ENCODE data around the gene CCDC154.

The CCDC154 gene

GRCh38 chr16:1458336-1458976 is 14.1 kb upstream of the CCDC154 start:
- DNase-seq: no peak
- in situ Hi-C loops (cut with MboI; ENCODE audit: low pct_unique_long_range_greater_than_20kb, low sequenced_read_pairs): no loop called here

GRCh38 chr16:1457489-1458245 is 13.3 kb upstream of the CCDC154 start:
- DNase-seq: no peak
- in situ Hi-C loops (cut with MboI; ENCODE audit: low pct_unique_long_range_greater_than_20kb, low sequenced_read_pairs): no loop called here

- DNase-seq: no peak
- in situ Hi-C loops (cut with MboI; ENCODE audit: low pct_unique_long_range_greater_than_20kb, low sequenced_read_pairs): no loop called here
Observed at GRCh38 chr16:1456951-1457350, 12.6 kb upstream of the CCDC154 start.

DNA sequence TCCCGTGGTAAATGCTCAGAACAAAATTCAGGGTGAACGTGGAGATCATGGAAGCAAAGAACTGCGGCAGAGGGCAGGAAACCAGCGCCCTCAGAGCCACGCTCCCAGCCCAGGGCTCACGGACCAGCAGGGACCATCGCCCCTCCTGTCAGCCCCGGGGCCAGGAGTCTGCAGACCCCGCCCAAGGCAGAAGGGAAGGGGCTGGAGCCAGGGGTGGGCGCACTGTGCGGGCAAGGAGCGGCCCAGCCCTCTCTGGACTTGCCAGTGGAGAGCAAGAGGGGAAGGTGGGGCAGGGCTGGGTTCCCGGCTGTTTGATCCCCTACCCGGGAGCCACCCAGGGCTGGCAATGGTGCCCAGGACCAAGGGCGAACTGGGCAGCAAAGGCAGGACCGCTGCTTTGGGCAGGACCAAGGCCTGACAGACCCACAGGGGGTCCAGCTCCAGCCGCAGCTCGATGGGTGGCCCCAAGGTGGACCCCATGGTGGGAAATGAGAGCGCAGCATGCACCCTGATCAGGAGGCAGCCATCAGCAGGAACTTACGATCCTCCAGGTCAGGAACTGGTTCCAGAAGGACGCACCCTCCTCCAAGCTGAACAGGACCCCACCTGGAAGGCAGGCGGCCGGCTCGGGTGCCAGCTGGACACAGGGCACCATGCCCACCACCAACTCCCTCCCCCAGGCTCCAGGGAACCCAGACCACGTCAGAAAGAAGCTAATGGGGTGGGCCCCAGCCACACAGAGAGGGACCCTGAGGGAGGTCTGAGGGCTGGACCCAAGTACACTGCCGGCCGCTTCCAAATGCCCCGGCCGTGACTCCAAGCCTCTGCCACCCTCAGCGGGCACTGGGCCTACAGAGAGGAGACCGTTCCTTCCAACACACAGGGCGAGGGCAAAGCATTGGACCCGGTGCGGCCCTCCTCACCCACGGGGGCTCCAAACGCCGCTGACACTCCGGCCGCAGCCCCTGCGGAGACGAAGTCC is 11.1 kb upstream of the CCDC154 start:
- in situ Hi-C loops (cut with MboI; ENCODE audit: low pct_unique_long_range_greater_than_20kb, low sequenced_read_pairs): no loop called here
- DNase-seq: no peak

DNA sequence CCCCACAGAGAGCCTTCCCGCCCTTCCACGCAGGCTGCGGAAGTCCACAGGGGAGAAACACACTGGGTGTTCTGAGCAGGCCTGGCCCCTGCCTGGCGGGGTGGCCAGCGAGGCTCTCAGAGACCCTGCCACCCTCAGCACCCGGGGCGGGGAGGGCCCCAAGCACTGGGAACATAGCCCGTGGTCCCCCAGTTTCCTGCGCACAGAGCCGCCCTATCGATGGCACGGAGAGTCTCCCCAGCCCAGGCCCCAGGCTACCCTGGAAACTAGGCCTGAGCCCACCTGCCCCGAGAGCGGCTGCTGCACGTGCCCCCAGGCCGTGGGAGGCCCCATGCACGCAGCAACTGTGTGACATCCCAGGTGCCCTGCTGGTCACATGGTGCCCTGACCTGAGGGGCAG is 10.2 kb upstream of the CCDC154 start:
- in situ Hi-C loops (cut with MboI; ENCODE audit: low pct_unique_long_range_greater_than_20kb, low sequenced_read_pairs): no loop called here

GRCh38 chr16:1453316-1453715 is 9.0 kb upstream of the CCDC154 start:
- no peak for DNase-seq
- in situ Hi-C loops (cut with MboI; ENCODE audit: low pct_unique_long_range_greater_than_20kb, low sequenced_read_pairs): no loop called here

More for the DNA sequence above, 10.2 kb upstream of the CCDC154 start:
- no peak for DNase-seq

GRCh38 chr16:1452530-1452929 is 8.2 kb upstream of the CCDC154 start:
- in situ Hi-C loops (cut with MboI; ENCODE audit: low pct_unique_long_range_greater_than_20kb, low sequenced_read_pairs): no loop called here

GRCh38 chr16:1451702-1452392 is 7.5 kb upstream of the CCDC154 start:
- in situ Hi-C loops (cut with MboI; ENCODE audit: low pct_unique_long_range_greater_than_20kb, low sequenced_read_pairs): no loop called here
- DNase-seq: no peak

More at GRCh38 chr16:1452530-1452929, 8.2 kb upstream of the CCDC154 start:
- DNase-seq: no peak

DNA sequence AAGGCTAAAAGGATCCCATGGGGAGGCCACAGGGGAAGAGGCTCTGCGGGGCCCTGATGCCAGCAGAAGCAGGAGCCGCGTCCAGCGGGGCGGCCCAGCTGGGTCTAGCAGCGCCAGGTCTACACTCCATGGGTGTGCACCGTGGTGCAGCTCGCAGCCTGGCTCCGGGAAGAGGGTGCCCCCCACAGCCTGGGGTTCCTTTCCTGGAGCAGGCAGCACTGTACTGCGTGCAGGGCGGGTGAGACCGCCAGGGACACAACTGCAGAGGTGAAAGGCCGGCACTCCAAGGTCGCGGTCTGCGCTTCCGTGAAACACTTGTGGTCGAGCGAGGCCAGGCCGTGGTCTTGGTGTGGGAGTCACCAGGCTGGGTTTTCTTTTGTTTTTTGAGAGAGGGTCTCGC is 6.5 kb upstream of the CCDC154 start:
- in situ Hi-C loops (cut with MboI; ENCODE audit: low pct_unique_long_range_greater_than_20kb, low sequenced_read_pairs): no loop called here
- DNase-seq: no peak

- in situ Hi-C loops (cut with MboI; ENCODE audit: low pct_unique_long_range_greater_than_20kb, low sequenced_read_pairs): no loop called here
- DNase-seq: no peak
Observed at GRCh38 chr16:1450218-1450617, 5.9 kb upstream of the CCDC154 start.

DNA sequence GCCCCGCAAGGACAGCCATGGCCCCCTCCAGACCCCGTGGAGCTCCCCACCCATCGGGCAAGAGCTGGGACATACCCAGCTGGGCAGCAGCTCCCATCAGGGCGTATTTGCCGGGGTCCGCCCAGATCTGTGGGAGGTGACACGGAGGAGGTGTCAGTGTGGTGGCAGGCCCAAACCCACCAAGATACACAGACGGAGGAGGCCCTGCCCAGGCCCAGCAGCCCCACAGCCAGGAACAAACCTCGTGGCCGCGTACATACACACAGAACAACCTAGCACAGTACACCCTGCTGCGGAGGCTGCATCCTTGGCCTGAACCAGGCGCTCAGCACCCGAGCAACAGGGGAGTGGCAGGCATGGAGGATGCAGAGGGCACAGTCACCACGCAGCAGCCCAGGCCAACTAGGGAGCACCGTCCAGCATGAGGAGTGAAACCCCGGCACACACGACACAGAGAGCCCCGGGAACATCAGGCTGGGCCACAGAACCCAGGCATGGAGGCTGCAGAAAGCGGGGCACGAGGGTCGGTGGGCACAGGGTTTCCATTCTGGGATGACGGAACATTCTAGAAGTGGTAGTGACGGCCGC is 4.9 kb upstream of the CCDC154 start:
- no peak for DNase-seq
- in situ Hi-C loops (cut with MboI; ENCODE audit: low pct_unique_long_range_greater_than_20kb, low sequenced_read_pairs): no loop called here

GRCh38 chr16:1448536-1449116 is 4.3 kb upstream of the CCDC154 start:
- in situ Hi-C loops (cut with MboI; ENCODE audit: low pct_unique_long_range_greater_than_20kb, low sequenced_read_pairs): no loop called here
- no peak for DNase-seq

DNA sequence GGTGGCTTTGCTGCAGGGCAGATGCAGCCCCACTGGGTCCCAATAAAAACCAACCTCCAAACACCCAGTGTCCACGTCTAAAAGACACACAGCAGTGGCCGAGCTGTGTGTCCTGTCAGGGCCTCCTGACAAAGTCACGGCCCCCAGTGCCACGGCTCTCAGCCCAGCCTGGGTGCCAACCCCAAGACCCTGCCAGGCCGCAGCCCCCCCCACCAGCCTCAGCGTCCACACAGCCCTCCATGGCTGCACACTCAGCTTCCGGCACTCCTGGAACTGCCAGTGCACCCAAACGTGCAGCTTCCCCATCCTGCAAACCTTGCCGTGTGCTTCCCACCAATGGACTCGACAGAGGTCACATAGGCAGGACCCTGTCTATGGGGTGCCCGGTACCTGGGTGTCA is 3.6 kb upstream of the CCDC154 start:
- no peak for DNase-seq
- in situ Hi-C loops (cut with MboI; ENCODE audit: low pct_unique_long_range_greater_than_20kb, low sequenced_read_pairs): no loop called here

- in situ Hi-C loops (cut with MboI; ENCODE audit: low pct_unique_long_range_greater_than_20kb, low sequenced_read_pairs): no loop called here
- DNase-seq: no peak
Observed at GRCh38 chr16:1446296-1447080, 2.1 kb upstream of the CCDC154 start.

GRCh38 chr16:1445518-1446203 is 1.3 kb upstream of the CCDC154 start:
- in situ Hi-C loops (cut with MboI; ENCODE audit: low pct_unique_long_range_greater_than_20kb, low sequenced_read_pairs): no loop called here
- DNase-seq: no peak

- in situ Hi-C loops (cut with MboI; ENCODE audit: low pct_unique_long_range_greater_than_20kb, low sequenced_read_pairs): no loop called here
- DNase-seq: no peak
Observed at GRCh38 chr16:1444730-1445517, 568 bp upstream of the CCDC154 start.
